NCI-H524 treated with DMSO at 0.1 percent for 48 hours (cell line): ENCODE results near the gene CAMK1D.
"Not testable (repeated sequence)": the region's sequence is repeated elsewhere in the genome, so short reads cannot be mapped to it uniquely, and the experiment has no call there.

Experiments used
- DNase-seq: peaks from one replicate; lab custom pipeline; 2025; lab: John Stamatoyannopoulos, UW

The CAMK1D gene

DNA sequence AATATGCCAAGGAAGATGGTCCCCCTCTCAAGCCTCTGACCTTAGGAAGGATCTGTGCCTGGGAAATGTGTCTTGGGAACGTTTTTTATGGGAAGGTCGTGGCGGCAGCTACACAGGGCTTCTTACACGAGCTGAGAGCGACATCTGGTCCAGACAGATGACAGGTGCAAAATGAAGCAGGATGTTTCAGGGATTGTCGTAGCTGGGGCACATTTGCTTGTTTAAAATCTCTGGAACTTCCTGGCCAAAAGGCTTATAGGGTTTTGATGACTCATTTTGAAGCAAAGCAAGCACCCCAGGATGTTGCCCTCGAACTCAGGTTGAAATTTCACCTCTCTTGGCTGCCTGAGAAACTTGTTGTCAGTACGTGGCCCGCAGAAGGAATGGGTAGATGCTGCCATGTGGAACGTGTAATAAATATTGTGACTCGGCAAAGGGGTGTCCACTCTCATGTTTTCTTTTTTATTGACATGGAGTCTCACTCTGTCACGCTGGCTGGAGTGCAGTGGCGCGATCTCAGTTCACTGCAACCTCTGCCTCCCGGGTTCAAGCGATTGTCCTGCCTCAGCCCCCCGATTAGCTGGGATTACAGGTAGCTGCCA, 117.5 kb downstream of the CAMK1D start:
- peak; percentile 55 for DNase-seq

DNA sequence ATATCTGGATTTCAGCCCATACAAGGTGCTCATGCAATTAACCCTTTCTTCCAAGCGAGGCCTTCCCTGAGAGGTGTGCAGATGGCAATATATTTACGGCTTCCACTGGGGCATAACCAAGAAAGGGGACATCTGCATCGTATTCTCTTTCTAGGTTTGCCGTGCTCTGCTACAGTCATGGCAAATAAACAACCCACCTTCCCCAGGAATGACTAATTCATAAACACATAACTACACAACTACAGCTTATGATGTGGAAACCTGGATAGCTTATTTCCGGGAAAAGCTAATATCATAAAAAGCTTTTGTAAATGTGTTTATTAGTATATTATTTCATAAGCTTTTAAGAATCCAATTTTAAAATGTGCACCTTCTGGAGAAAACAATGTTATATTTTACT, 120.0 kb downstream of the CAMK1D start:
- no peak for DNase-seq

DNA sequence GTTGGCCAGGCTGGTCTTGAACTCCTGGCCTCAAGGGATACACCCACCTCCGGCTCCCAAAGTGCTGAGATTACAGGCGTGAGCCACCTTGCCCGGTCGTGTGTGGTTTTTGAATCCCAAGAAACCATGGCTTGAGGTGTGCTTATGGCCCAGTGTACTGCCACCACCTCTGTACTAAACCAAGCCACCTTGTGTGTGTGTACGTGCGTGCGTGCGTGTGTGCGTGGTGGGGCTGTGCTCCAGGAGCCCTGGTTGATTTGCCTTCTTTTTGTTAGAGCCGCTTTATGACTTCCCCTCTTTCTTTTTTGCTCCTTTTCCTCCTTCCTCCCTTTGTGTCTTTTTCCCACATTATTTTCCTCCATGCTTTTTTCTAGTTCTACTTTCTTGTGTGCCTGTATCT, 121.4 kb downstream of the CAMK1D start:
- no peak for DNase-seq

DNA sequence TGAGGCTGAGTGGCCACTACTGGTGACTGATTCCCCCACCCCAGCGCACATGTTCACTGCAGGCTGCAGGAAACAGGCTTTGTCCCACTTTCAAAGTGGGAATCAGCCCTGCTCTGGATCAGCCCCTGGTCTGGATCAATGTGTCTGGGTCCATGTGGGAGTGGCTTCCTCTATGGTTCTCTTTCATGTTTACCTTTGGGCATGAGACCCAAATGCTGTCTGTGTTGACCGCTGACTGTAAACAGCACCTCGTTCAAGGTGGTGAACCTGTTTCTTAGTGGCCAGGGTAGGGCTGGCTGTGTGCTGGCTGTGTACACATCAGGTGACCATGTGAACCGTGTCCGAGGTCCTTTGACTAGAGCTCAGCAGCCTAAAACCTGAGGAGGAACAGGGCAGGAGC, 121.8 kb downstream of the CAMK1D start:
- no peak for DNase-seq

DNA sequence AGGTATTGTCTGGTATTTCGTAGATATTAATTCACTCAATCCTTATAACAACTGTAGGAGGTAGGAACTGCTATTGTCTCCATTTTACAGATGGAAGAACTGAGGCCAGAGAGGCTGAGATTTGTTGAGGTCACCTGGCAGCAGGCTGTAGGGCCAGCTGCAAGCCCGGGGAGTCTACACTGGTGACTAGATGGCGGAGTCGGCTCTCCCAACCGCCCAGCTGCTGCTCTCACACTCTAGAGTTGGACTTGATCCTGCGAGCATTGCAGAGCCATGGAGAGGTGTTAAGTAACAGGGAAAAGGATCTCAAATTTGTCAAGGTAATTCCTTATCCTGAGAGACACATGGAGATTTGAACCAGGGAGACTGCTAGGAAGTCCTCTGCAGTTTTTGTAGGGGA, 124.1 kb downstream of the CAMK1D start:
- DNase-seq, result no peak

DNA sequence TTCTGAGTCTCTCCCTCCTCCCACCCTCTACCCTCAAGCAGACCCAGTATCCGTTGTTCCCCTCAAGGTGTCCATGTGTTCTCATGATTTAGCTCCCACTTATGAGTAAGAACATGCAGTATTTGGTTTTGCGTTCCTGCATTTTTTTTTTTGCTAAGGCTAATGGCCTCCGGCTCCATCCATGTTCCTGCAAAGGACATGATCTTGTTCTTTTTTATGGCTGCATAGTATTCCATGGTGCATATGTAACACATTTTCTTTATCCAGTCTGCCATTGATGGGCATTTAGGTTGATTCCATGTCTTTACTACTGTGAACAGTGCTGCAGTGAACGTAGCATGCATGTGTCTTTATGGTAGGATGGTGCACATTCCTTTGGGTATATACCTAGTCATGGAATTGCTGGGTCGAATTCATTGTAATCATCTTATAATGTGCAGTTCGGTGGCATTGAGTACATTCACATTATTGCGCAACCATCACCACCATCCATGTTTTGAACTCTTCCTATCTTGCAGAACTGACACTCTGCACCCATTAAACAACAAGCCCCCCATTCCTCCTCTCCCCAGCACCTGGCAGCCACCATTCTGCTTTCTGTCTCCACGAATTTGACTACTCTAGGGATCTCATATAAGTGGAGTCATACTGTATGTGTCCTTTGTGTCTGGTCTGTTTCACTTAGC, 125.5 kb downstream of the CAMK1D start:
- no peak for DNase-seq

DNA sequence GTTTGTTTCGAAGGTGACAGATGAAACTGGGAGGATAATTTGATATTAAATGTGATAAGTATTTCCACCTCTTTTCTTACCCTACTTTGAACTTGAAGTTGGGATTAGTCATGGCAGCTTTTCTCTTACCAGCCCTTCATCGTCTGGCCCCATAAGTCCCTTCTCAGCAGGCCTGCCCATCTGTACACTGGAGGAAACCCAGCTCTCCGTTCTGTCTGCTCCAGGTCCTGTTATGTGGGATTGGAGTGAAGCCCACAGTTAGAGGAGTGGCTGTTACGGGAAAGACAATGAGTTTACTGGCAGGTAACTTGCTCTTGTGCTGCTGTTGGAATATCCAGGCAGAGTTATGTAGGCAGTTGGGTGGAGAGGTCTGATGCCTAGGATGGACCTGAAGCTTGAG, 127.3 kb downstream of the CAMK1D start:
- peak; percentile 34 for DNase-seq

DNA sequence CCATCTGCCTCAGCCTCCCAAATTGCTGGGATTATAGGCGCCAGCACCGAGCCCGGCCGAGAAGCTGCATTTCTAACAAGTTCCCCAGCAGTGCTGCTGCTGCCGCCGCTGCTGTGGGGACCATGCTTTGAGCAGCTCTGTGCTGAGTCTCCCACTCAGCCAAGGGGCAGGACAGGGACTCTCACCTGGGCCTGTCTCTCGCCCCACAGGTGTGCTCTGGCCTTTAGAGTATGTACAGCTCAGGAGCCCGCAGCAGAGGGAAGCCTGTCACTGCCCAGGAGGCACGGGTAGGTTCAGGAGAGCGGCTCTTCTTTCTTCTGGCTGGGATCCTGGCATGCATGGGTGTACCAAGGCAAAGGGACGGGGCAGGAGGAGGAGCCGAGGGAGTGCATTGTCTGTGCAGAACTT, 130.1 kb downstream of the CAMK1D start:
- DNase-seq, result no peak

DNA sequence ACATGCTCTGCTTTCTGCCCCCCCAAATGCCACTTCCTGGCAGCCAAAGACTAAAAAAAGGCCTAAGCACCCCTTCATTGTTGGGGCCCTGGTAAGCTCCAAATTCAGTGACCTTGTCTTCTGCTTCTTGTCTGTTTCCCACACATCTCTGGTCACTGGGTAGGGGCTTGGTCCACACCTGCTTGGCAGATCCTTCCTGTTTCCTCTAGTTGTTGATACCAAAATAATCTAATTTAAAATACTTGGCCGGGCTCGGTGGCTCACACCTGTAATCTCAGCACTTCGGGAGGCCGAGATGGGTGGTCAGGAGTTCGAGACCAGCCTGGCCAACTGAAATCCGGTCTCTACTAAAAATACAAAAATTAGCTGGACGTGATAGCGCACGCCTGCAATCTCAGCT, 130.6 kb downstream of the CAMK1D start:
- no peak for DNase-seq

DNA sequence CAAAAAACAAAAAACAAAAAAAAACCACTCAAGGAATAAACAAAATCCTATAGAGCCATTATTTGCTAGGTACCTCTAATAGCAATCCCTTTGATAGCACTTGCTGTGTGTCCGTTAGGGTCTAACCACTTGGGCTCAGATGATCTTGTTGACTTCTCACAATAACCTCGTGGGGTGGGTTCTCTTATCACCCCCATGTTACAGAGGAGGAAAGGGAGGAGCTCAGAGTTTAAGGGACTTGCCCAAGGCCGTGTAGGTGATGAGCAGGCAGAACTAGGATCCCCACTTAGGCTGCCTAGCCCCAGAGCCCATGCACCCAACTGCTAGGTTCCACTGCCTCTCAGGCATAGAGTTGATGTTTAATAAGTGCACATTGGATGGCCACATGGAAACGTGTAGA, 131.1 kb downstream of the CAMK1D start:
- DNase-seq, result no peak

DNA sequence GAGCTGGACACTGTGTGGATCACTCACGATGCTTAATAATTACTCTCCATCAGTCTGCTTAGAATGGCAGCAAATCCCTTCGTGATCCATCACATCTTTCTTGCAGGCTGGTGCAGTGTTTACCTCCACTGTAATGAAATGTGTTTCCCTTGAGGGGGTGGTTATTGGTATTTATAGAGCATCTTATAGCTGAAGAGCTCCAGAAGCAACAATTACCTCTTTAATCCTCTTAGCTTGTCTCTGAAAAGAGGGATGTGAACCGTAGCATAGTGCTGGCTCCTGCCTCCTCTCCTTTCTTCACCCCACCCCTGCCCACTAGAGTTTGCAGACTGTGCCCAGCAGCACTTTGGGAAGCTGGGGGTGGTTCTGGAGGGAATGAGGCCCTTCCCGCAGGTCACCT, 132.6 kb downstream of the CAMK1D start:
- peak; percentile 62 for DNase-seq

DNA sequence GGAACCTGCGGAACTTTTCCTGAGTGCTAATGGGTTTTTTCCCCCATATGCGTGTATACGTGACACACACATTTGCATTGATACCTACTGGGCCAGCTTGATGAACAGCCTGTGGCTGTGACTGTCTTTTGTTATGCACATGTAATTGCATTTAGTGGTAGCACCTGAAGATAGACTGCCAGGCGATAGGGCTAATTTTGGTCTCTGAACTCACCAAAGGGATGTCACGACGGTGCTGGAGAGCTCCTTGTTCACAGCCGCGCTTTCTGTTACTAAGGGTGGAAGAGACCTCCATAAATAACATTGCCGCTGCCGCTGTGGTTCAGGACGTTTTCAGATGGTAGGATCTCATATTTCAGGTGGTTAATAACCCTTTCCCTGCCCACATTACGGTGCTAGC, 133.2 kb downstream of the CAMK1D start:
- no peak for DNase-seq

DNA sequence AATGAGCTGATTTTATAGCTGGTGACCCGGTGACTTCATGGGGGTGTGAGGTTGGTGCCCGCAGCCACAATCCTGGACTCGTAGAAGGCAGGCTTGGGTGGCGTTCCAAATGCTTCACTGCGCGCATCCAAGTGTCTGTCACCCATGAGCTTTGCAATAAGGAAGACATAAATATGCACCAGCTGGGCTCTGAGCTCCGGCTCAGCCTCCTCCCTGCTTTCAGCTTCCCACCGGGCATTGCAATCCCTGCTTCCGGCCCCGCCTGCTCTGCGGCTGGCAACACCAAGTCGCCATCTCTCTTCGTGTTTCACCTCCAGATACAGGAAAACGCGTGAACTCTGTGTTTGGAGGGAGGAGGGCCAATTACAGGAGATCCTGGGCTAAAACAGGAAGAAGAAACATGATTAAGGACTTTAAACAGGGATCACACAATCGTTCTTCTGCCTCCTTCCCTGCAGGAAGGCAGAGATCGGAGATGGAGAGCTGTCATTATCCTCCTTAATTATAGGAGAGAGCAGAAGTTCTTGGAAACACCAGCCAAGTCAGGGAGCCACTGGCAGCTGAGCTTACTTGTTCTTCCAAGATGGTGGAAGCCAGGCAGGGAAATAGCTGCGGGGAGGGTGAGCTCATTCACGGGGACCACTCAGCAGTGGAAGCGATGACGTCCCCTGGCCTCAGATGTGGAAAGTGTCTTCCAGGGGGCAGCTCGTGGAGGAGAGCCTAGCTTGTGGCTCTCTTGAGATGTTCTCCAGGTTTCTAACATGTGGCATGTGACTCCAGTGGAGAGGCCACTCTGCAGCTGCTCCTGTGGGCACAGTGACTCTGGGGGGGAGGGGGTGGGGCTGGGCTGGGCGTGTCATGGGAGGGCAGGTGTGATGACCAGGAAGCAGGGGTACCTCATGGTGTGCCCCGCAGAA, 134.9 kb downstream of the CAMK1D start:
- DNase-seq, result peak; percentile 14

DNA sequence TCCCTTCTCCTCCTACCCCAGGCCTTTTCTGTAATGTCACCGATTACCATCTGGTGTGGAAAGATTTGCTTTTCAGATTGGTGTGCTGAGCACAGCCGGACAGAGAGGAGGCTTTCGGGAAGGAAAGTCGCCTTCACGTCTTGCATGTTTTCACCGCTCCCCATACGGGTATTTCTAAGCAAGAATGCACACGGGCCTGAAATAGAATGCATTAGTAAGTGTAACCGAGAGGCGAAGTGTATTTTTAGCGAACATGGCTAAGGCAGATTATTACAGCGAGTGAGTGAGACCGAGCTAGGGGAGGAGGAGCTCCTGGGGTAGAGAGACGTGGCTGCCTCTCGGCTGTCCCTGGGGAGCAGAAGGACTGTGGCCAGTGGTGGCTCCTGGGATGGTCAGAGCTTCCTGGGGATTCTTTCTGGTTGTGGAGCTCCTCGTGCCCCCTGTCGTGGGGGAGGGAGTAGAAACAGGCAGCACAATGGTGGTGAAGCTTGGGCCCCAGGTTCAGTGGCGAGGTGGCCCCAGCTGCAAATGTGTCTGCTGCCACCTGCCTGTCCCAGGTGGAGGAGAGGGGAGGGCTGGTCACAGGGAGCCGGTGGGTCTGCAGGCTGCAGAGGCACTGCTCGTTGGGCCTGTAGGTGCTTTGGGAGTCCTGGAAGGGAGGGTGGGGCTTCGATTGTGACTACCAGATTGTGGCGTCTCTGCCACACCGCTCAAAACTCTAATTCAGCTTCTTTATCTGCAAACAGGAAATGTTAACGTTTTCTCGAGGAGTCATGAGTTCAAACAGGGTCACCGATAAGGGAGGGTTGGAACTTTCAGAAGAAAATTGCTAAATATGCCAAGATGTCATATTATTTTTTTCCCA, 135.8 kb downstream of the CAMK1D start:
- DNase-seq, result no peak

DNA sequence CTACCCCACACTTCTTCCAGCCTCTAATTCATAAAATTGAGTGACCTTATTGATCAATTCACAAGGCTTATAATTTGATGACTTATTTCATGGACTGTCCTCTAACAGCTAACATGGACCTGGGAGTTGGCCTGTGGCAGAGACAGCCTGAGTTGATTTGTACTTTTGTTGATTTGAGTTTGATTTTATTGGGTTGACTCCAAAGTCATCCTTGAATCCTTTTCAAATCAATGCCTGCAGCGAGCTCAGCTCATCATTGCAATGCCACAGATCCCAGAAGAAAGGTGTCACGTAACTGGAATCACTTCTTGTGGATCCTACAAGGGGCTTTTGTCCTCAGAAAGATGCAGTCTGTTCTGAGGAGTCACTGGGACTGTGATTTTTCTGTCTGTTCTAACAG, 138.0 kb downstream of the CAMK1D start:
- no peak for DNase-seq

DNA sequence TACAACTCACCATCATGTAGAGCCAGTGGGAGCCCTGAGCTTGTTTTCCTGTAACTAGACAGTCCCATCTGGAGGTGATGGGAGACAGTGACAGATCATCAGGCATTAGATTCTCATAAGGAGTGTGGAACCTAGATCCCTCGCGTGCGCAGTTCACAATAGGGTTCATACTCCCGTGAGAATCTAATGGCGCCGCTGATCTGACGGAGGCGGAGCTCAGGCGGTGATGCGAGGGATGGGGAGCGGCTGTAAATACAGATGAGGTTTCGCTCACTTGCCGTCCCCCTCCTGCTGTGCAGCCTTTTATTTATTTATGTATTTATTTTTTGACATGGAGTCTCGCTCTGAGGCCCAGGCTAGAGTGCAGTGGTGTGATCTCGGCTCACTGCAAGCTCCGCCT, 139.3 kb downstream of the CAMK1D start:
- DNase-seq, result no peak

DNA sequence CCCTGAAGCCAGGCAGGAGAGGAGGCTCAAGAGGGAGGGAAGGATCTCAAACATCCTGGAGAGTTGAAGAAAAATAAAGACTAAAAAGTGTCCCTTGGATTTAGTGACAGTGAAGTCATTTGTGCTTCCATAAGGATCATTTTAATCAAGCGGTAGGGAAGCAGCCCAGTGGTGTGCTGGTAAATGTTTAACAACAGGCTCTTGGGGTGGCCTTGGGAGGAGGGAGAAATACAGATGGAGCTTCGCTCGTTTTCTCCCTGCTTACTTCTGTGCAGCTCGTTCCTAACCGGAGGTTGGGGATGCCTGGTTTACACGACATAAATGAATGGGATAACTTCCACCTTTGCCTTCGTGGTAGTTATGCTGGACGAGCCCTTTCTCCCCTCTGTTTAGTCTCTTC, 140.0 kb downstream of the CAMK1D start:
- no peak for DNase-seq

DNA sequence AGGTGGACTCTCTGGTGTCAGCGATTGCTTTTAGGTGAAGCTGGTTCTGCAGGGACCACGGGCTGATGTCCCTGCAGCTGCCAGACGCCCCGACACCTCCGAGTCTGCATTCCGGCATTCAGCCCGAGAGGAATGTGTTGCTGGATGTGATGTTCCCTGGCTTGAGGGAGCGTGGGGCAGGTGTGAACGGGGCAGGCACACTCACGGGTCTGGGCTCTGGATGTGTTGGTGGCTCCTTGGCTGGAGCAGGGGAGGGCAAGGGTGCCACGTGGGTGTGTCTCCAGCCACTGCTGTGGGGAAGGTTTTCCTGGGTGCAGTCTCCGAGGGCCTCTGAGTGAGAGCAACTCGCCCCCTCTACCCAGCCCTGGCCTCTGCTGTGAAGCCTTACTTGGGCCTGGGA, 140.5 kb downstream of the CAMK1D start:
- DNase-seq, result no peak

DNA sequence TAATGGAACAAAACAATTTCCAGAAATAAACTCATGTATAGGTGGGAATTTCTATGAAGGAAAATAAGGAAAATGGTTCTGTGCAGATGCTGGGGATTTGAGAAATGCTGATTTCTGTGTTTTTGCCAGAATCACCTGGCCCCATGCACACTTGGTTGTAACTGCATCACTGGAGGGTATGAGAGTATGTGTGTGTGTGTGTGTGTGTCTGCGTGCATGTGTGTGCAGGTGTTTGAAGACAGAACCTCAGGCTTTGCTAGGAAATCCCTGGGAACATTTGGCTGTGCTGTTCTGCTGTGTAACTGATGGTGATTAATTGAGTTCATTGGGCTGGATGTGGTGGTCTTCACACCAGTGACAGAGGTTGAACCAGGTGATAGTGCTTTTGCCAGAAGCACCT, 141.6 kb downstream of the CAMK1D start:
- DNase-seq, result no peak

DNA sequence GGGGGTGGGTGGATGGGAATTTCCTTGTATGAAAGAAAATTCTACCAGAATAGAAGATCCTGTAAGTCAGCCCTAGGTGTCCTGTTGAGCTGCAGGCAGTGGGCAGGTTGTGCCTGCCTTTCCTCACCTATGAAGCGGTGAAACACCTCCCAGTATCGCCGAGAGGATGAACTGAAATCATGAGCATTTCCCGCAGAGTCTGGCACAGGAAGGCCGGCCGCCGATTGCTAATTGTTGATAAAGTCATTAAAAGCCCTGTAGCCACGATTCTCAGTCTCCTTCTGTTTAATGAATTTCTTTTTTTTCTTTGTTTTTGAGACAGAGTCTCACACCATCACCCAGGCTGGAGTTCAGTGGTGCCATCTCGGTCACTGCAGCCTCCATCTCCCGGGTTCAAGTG, 142.1 kb downstream of the CAMK1D start:
- DNase-seq, result no peak

DNA sequence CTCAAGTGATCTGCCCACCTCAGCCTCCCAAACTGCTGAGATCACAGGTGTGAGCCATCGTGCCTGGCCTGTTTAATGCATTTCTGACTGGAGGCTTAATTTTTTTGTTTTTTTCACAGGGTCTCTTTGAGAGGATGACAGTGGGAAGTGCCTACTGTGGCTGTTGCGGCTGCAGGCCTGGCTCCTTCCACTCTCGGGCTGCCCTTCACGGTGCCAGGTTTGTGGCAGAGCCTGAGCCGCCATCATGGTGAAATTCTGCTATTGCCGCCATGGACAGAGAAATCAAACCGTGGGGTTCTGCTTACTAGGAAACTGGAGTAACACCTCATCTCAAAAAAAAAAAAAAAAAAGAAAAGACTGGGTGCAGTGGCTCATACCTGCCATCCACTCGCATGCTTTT, 142.7 kb downstream of the CAMK1D start:
- no peak for DNase-seq

DNA sequence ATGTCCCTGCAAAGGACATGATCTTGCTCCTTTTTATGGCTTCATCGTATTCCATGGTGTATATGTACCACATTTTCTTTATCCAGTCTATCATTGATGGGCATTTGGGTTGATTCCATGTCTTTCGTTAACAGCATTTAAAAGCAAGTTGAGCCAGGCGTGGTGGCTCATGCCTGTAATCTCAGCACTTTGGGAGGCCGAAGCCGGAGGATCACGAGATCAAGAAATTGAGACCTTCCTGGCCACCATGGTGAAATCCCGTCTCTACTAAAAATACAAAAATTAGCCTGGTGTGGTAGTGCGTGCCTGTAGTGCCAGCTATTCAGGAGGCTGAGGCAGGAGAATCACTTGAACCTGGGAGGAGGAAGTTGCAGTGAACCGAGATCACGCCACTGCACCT, 147.7 kb downstream of the CAMK1D start:
- not testable (repeated sequence) for DNase-seq
